NCI-H226 (cell line): Measurements from ENCODE around the gene C1orf50.
"Not testable (repeated sequence)": the region's sequence is repeated elsewhere in the genome, so short reads cannot be mapped to it uniquely, and the experiment has no call there.

ENCODE experiments used
- DNase-seq: peaks from one replicate; pipeline ENCODE4 v3.0.0-alpha.2; 2015

Gene C1orf50

DNA sequence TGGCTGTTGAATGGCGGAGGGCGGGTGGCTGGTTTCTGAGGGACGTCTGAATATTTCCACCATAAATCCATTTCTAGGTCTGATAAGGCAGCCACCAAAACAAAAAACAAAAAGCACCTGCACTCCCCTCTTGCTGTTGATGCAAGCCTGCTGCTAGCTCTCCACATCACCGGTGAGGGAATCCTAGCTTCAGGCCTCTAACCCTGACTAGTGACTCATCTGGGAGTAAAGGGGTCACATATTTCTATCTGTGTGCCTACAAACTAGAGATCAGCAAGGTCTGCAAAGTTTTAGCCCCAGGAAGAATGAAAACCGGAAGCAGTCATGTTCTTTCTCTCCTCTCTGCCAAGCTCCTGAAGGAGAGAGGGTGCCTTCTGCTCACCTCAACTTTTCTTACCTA is 39.5 kb downstream of the C1orf50 start:
- peak; percentile 61 for DNase-seq

- DNase-seq, result no peak
Measured at GRCh38 chr1:42807056-42807668, 40.1 kb downstream of the C1orf50 start.

DNA sequence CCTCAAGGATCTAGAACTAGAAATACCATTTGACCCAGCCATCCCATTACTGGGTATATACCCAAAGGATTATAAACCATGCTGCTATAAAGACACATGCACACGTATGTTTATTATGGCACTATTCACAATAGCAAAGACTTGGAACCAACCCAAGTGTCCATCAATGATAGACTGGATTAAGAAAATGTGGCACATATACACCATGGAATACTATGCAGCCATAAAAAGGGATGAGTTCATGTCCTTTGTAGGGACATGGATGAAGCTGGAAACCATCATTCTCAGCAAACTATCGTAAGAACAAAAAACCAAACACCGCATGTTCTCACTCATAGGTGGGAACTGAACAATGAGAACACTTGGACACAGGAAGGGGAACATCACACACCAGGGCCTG is 47.8 kb downstream of the C1orf50 start:
- not testable (repeated sequence) for DNase-seq

DNA sequence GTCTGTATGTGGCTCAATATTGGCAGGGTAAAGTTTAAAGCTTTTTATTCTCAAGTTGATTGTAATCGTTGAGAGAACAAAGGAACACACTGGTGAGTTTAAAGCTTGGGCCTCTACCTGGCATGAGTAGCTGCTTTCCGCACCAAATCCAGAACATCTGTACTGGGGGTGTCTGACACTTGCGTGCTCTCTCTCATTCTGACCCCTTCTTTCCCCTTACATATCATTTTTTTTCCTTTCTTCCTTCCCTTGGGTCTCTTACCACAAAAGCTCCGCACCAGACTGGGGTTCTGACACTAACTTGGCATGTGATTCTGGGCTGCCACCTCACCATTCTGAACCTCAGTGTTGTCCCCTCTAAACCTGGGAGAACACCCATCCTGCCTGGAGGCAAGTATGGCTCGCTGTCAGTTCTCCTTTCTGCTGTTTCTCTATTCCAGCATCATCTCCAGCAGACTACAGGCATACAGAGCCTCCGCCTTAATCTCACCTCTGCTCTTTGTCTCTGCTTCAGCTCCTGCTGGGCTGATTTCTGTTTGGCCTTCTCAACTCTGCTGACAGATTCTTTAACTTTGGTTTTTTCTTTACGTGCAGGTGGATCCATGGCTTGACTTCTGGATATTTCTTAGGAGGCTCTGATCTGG is 49.0 kb downstream of the C1orf50 start:
- no peak for DNase-seq

DNA sequence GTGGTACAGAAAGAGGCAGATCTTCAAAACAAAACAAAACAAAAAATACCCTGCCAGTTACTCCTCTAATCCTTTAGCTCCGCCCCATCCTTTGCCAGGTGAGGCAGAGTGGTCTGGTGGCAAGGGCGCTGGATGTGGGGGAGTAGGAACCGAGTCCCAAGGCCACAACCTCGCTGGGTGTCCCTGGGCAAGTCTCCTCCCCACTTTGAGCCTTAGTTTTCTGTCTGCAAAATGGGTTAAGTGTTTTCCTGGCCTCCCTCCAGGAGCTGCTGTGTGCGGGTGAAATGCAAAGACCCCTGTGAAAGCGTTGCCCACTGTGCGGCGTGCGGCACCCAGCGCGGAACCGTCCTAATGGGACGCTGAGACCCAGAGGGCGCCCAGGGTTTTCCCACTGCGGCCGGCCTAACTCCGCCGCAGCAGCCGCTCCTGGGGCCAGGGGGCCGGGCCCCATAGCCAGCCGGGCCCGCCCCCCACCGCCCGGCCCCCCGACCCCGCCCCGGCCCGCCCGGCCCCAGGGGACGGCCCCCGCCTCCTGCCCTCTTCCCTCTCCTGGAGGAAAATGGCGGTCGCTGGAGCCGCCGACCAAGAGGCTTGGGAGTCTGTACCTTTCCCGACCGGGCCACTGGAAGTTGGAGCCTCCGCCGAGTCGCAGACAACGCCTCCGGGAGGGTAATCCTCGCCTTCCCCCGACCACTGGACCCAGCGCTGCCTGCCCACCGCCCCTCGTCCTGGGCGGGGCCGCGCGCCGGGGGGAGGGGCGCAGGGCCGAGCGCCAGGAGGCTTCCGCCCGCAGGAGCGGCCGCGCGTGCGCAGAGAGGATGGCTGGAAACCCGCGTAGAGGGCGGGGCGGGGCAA is 49.8 kb downstream of the C1orf50 start, which contains the start of the genes ERMAP and SVBP:
ERMAP (plus strand) TSS at position 538 of the 855 bp plus-strand sequence. CDS start 13,327 bp downstream, outside the sequence.
SVBP (minus strand) TSS at position 813 of the 855 bp plus-strand sequence. CDS start 853 bp downstream, outside the sequence.
- DNase-seq, result peak; percentile 69

DNA sequence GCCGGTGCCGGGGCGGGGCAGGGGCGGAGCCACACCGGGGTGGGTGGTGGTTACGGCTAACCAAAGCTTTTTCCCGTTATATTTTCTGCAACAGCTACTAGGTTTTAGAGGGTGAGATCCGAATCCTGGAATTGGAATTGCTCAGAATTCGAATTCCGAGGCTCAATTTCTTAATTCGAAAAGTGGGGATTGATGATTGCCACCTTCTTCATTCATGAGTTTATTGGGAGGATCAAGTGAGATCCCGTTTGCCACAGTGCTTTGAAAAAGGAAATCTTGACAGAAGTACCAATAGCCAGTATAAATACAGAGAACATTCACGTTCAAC is 50.4 kb downstream of the C1orf50 start:
- no peak for DNase-seq

- no peak for DNase-seq
Measured at GRCh38 chr1:42817976-42818375, 50.9 kb downstream of the C1orf50 start.

DNA sequence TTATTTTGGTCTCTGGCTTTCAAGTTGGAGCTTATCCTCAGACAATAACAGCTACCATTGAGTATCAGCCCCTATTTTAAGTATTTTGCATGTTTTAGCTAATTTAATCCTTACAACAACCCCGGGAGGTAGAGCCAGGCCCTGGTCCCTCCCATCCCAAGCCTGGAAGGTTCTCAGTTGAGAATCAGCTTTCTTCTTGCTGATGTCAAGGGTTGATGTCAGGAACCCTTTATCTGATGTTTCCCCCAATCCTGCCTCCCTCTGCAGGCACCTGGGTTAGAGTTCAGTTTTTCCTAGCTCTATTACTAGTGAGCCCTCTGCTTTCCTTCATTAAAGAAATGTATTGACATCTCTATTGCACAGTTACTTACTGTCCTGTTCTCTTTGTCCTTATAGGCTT is 53.8 kb downstream of the C1orf50 start:
- DNase-seq, result no peak

DNA sequence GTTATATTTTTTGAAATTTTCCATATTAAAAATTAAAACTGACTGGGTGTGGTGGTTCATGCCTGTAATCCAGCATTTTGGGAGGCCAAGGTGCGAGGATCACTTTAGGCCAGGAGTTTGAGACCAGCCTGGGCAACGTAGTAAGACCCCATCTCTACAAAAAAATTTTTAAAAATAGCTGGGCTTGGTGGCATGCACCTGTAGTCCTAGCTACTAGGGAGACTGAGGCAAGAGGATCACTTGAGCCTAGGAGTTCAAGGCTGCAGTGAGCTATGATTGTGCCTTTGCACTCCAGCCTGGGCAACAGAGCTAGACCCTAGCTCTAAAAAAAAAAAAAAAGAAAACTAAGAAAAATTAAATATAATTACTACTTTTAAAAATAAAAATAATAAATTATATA is 54.6 kb downstream of the C1orf50 start:
- no peak for DNase-seq

- no peak for DNase-seq
Measured at GRCh38 chr1:42822800-42823392, 55.8 kb downstream of the C1orf50 start.

- no peak for DNase-seq
Measured at GRCh38 chr1:42824481-42825035, 57.5 kb downstream of the C1orf50 start.

- DNase-seq, result no peak
Measured at GRCh38 chr1:42825036-42825851, 58.2 kb downstream of the C1orf50 start.
